GM23338 (cell line): ENCODE measurements around the gene ZNF155. TPM values are rescaled to one million over a fixed set of nuclear protein-coding genes. Genes with fewer than 3 reads are reported as not detected.

Experiments used
- ATAC-seq: fragments of 200-7000 bp; cut with Tn5 transposase; 3 replicates; pipeline ENCODE4 v1.9.1; 2020
- DNase-seq: peaks from one replicate; pipeline ENCODE4 v3.0.0-alpha.2; 2015; ENCODE audit warnings: low spot score
- H2AFZ ChIP-seq: fragments of 200-600 bp; sonication (generic); 2 replicates; pipeline ENCODE4 v1.8.0; 2016; ENCODE audit warnings: antibody characterized with exemption, mild to moderate bottlenecking, moderate library complexity
- H3F3A ChIP-seq: fragments of 200-600 bp; sonication (generic); replicated peaks from 2 replicates; pipeline ENCODE4 v1.8.0; 2017; ENCODE audit warnings: antibody characterized with exemption, mixed run types, low read depth
- H3K27ac ChIP-seq: fragments of 200-600 bp; sonication (generic); 2 replicates; pipeline ENCODE4 v1.6.1; 2016; ENCODE audit warnings: low read depth
- H3K27me3 ChIP-seq: fragments of 200-600 bp; sonication (generic); 2 replicates; pipeline ENCODE4 v1.8.0; 2016; ENCODE audit warnings: mild to moderate bottlenecking, mixed run types, moderate library complexity; ENCODE audit not compliant: insufficient read depth
- H3K36me3 ChIP-seq: fragments of 200-600 bp; sonication (generic); 2 replicates; pipeline ENCODE4 v1.8.0; 2016; ENCODE audit warnings: mild to moderate bottlenecking; ENCODE audit not compliant: insufficient read depth
- H3K4me1 ChIP-seq: fragments of 200-600 bp; sonication (generic); 2 replicates; pipeline ENCODE4 v1.8.0; 2016; ENCODE audit warnings: mild to moderate bottlenecking, moderate library complexity; ENCODE audit not compliant: insufficient read depth
- H3K4me2 ChIP-seq: fragments of 200-600 bp; sonication (generic); 2 replicates; pipeline ENCODE4 v1.7.1; 2017; ENCODE audit warnings: mixed run types
- H3K4me3 ChIP-seq: fragments of 200-600 bp; sonication (generic); 2 replicates; pipeline ENCODE4 v1.6.1; 2016; ENCODE audit warnings: mixed run types
- H3K79me2 ChIP-seq: fragments of 200-600 bp; sonication (generic); replicated peaks from 2 replicates; pipeline ENCODE4 v1.8.0; 2017; ENCODE audit warnings: mild to moderate bottlenecking; ENCODE audit not compliant: insufficient read depth
- H3K9me2 ChIP-seq: fragments of 200-600 bp; sonication (generic); 2 replicates; pipeline ENCODE4 v1.8.0; 2017; ENCODE audit not compliant: insufficient read depth
- H4K20me1 ChIP-seq: fragments of 200-600 bp; sonication (generic); replicated peaks from 2 replicates; pipeline ENCODE4 v1.8.0; 2017; ENCODE audit warnings: mild to moderate bottlenecking; ENCODE audit not compliant: insufficient read depth
- H3K27ac Mint-ChIP-seq: 2 replicates; pipeline ENCODE4 v1.8.0; 2020; ENCODE audit warnings: inconsistent platforms, mild to moderate bottlenecking, moderate library complexity, mixed read lengths
- H3K27me3 Mint-ChIP-seq: 3 replicates; pipeline ENCODE4 v1.8.0; 2022; ENCODE audit warnings: low read depth, mild to moderate bottlenecking, moderate library complexity, mixed read lengths, inconsistent platforms; ENCODE audit not compliant: insufficient read depth, poor library complexity
- H3K36me3 Mint-ChIP-seq: 3 replicates; pipeline ENCODE4 v1.8.0; 2021; ENCODE audit warnings: low read depth, mild to moderate bottlenecking, inconsistent platforms, moderate library complexity, mixed read lengths
- H3K4me1 Mint-ChIP-seq: 3 replicates; pipeline ENCODE4 v1.8.0; 2020; ENCODE audit warnings: mild to moderate bottlenecking, inconsistent platforms, mixed read lengths
- H3K4me3 Mint-ChIP-seq: 3 replicates; pipeline ENCODE4 v1.8.0; 2021; ENCODE audit warnings: moderate library complexity, mild to moderate bottlenecking, inconsistent platforms, mixed read lengths
- H3K9me3 Mint-ChIP-seq: 3 replicates; pipeline ENCODE4 v1.8.0; 2020; ENCODE audit warnings: moderate library complexity, mild to moderate bottlenecking, inconsistent platforms, mixed read lengths
- REST ChIP-seq: IDR thresholded peaks from one replicate; pipeline ENCODE4 v1.6.1; 2018; ENCODE audit warnings: antibody characterized with exemption; ENCODE audit not compliant: unreplicated experiment
- polyA plus RNA-seq: library from polyadenylated mRNA; unstranded; fragments of >200 nt; fragmentation: Nextera tagmentation; extraction: Ambion mirVana; gene quantifications from 2 replicates; pipeline ENCODE4 v1.2.1, GENCODE V29; 2016
- total RNA-seq: library from RNA; depleted of rRNA; stranded (reverse); fragments of >200 nt; shearing (Covaris generic); gene quantifications from 2 replicates; pipeline ENCODE4 v1.2.3, GENCODE V29; 2014
- TF ChIP-seq, protein P1 (sequence below): fragments of 250-450 bp; sonication (Bioruptor Pico); IDR thresholded peaks from 2 replicates; pipeline ENCODE4 v1.5.0; 2020; ENCODE audit warnings: mild to moderate bottlenecking, moderate library complexity

The ZNF155 gene
- total and polyA plus RNA-seq, 2 experiments from 2014 or later = 3.8 to 6.0 TPM

DNA sequence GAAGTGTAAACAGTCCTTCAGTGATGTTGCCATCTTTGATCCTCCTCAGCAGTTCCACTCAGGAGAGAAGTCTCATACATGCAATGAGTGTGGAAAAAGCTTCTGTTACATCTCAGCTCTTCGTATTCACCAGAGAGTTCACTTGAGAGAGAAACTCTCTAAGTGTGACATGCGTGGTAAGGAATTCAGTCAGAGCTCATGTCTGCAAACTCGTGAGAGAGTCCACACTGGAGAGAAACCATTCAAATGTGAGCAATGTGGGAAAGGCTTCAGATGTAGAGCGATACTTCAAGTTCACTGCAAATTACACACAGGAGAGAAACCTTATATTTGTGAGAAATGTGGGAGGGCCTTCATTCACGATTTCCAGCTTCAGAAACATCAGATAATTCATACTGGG is 26.5 kb downstream of the ZNF155 start:
- Histone ChIP-seq H3K79me2 (0 out of 2 replicates have a peak, but pooled peaks cover 4% of the 10 kb centered on the region), H4K20me1 (no peaks in the 10 kb centered on the region), H3K4me3 (no peak overlapping the region), H3K27me3 (no peaks in the 10 kb centered on the region), H3K27ac (no peak overlapping the region), H2AFZ (no peak overlapping the region), H3K4me1 (no peaks in the 10 kb centered on the region), H3K36me3 (peaks cover 34% of the 10 kb centered on the region), H3K4me2 (no peak overlapping the region), H3F3A (no peaks in the 10 kb centered on the region), H3K9me2 (peaks cover 17% of the 10 kb centered on the region)
- TF ChIP-seq REST = no peak
- TF ChIP-seq, protein P1, sequence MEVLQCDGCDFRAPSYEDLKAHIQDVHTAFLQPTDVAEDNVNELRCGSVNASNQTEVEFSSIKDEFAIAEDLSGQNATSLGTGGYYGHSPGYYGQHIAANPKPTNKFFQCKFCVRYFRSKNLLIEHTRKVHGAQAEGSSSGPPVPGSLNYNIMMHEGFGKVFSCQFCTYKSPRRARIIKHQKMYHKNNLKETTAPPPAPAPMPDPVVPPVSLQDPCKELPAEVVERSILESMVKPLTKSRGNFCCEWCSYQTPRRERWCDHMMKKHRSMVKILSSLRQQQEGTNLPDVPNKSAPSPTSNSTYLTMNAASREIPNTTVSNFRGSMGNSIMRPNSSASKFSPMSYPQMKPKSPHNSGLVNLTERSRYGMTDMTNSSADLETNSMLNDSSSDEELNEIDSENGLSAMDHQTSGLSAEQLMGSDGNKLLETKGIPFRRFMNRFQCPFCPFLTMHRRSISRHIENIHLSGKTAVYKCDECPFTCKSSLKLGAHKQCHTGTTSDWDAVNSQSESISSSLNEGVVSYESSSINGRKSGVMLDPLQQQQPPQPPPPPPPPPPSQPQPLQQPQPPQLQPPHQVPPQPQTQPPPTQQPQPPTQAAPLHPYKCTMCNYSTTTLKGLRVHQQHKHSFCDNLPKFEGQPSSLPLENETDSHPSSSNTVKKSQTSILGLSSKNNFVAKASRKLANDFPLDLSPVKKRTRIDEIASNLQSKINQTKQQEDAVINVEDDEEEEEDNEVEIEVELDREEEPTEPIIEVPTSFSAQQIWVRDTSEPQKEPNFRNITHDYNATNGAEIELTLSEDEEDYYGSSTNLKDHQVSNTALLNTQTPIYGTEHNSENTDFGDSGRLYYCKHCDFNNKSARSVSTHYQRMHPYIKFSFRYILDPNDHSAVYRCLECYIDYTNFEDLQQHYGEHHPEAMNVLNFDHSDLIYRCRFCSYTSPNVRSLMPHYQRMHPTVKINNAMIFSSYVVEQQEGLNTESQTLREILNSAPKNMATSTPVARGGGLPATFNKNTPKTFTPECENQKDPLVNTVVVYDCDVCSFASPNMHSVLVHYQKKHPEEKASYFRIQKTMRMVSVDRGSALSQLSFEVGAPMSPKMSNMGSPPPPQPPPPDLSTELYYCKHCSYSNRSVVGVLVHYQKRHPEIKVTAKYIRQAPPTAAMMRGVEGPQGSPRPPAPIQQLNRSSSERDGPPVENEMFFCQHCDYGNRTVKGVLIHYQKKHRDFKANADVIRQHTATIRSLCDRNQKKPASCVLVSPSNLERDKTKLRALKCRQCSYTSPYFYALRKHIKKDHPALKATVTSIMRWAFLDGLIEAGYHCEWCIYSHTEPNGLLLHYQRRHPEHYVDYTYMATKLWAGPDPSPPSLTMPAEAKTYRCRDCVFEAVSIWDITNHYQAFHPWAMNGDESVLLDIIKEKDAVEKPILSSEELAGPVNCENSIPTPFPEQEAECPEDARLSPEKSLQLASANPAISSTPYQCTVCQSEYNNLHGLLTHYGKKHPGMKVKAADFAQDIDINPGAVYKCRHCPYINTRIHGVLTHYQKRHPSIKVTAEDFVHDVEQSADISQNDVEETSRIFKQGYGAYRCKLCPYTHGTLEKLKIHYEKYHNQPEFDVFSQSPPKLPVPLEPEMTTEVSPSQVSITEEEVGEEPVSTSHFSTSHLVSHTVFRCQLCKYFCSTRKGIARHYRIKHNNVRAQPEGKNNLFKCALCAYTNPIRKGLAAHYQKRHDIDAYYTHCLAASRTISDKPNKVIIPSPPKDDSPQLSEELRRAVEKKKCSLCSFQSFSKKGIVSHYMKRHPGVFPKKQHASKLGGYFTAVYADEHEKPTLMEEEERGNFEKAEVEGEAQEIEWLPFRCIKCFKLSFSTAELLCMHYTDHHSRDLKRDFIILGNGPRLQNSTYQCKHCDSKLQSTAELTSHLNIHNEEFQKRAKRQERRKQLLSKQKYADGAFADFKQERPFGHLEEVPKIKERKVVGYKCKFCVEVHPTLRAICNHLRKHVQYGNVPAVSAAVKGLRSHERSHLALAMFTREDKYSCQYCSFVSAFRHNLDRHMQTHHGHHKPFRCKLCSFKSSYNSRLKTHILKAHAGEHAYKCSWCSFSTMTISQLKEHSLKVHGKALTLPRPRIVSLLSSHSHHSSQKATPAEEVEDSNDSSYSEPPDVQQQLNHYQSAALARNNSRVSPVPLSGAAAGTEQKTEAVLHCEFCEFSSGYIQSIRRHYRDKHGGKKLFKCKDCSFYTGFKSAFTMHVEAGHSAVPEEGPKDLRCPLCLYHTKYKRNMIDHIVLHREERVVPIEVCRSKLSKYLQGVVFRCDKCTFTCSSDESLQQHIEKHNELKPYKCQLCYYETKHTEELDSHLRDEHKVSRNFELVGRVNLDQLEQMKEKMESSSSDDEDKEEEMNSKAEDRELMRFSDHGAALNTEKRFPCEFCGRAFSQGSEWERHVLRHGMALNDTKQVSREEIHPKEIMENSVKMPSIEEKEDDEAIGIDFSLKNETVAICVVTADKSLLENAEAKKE (CRISPR knock-in tag) = no peak
- ATAC-seq (no peak), DNase-seq (no peak)
- Mint-ChIP-seq H3K9me3 (peaks cover 77% of the 10 kb centered on the region), H3K4me1 (no peaks in the 10 kb centered on the region), H3K4me3 (no peak overlapping the region), H3K27me3 (peaks cover 3% of the 10 kb centered on the region), H3K27ac (no peak overlapping the region), H3K36me3 (peaks cover 59% of the 10 kb centered on the region)
